MM.1S (cell line): ENCODE results near the gene SYNE3.

Experiments used
- EZH2phosphoT487 ChIP-seq: fragments of 300-600 bp; sonication (generic); IDR thresholded peaks from 2 replicates; pipeline ENCODE4 v1.6.1; 2018; ENCODE audit warnings: antibody characterized with exemption, low read length
- TF ChIP-seq, protein P1 (sequence below): fragments of 300-600 bp; sonication (generic); IDR thresholded peaks from 2 replicates; pipeline ENCODE4 v1.5.1; 2016; ENCODE audit warnings: antibody characterized with exemption, low read length, mixed read lengths

DNA sequence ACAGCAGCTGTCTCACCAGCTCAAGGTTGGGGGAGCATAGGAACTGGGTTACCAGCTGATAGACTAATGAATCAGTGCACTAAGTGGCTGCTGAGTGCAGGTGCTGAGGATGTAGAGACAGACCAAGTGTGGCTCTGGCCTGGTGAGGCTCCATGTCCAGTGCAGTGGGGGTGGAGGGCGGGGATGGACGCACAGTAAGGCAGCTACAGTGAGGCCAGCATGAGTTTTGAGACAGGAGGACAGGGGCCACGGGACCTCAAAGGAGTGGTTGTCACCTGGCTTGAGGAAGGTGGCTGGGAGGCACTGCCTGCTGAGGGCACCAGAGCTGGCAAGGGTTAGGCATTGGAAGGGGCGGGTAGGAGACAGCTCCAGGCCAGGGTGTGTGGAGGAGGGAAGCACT is 37.0 kb downstream of the SYNE3 start:
- TF ChIP-seq, protein P1, sequence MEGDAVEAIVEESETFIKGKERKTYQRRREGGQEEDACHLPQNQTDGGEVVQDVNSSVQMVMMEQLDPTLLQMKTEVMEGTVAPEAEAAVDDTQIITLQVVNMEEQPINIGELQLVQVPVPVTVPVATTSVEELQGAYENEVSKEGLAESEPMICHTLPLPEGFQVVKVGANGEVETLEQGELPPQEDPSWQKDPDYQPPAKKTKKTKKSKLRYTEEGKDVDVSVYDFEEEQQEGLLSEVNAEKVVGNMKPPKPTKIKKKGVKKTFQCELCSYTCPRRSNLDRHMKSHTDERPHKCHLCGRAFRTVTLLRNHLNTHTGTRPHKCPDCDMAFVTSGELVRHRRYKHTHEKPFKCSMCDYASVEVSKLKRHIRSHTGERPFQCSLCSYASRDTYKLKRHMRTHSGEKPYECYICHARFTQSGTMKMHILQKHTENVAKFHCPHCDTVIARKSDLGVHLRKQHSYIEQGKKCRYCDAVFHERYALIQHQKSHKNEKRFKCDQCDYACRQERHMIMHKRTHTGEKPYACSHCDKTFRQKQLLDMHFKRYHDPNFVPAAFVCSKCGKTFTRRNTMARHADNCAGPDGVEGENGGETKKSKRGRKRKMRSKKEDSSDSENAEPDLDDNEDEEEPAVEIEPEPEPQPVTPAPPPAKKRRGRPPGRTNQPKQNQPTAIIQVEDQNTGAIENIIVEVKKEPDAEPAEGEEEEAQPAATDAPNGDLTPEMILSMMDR, result no peak
- TF ChIP-seq EZH2phosphoT487, result no peak
